Nephron progenitor cell (in vitro differentiated cells): ENCODE results near the gene HERC3.

Source experiments
- DNase-seq: peaks from one replicate; pipeline ENCODE4 v3.0.0; 2021
- H3K27ac Mint-ChIP-seq: 2 replicates; pipeline ENCODE4 v1.8.0; 2021; ENCODE audit warnings: mild to moderate bottlenecking, moderate library complexity, mixed read lengths
- H3K27me3 Mint-ChIP-seq: 2 replicates; pipeline ENCODE4 v1.8.0; 2021; ENCODE audit warnings: mild to moderate bottlenecking, low read depth, mixed read lengths; ENCODE audit not compliant: poor library complexity
- H3K36me3 Mint-ChIP-seq: 2 replicates; pipeline ENCODE4 v1.8.0; 2021; ENCODE audit warnings: low read depth, mixed read lengths
- H3K4me1 Mint-ChIP-seq: 2 replicates; pipeline ENCODE4 v1.8.0; 2021; ENCODE audit warnings: mixed read lengths
- H3K4me3 Mint-ChIP-seq: 2 replicates; pipeline ENCODE4 v1.8.0; 2021; ENCODE audit warnings: mild to moderate bottlenecking, moderate library complexity, mixed read lengths
- H3K9me3 Mint-ChIP-seq: 2 replicates; pipeline ENCODE4 v1.8.0; 2021; ENCODE audit warnings: mild to moderate bottlenecking, moderate library complexity, mixed read lengths
- CTCF ChIP-seq: fragments of 200-600 bp; sonication (generic); IDR thresholded peaks from 2 replicates; pipeline ENCODE4 v1.5.0; 2021; ENCODE audit warnings: antibody characterized with exemption

The HERC3 gene

GRCh38 chr4:88738180-88738579 lies 145.9 kb downstream of the HERC3 start:
- Mint-ChIP-seq H3K27ac (peak overlapping the region; percentile 81), H3K4me3 (no peak overlapping the region), H3K27me3 (no peaks in the 10 kb centered on the region), H3K36me3 (peaks cover 52% of the 10 kb centered on the region), H3K4me1 (peaks cover 45% of the 10 kb centered on the region), H3K9me3 (no peaks in the 10 kb centered on the region)
- DNase-seq = no peak
- TF ChIP-seq CTCF = no peak

GRCh38 chr4:88742561-88742960 lies 150.3 kb downstream of the HERC3 start:
- DNase-seq = no peak
- Mint-ChIP-seq H3K4me3 (no peak overlapping the region), H3K4me1 (peaks cover 32% of the 10 kb centered on the region), H3K9me3 (no peaks in the 10 kb centered on the region), H3K27ac (no peak overlapping the region), H3K36me3 (peaks cover 80% of the 10 kb centered on the region), H3K27me3 (no peaks in the 10 kb centered on the region)
- TF ChIP-seq CTCF = no peak

GRCh38 chr4:88743696-88744095 lies 151.4 kb downstream of the HERC3 start:
- Mint-ChIP-seq H3K27me3 (no peaks in the 10 kb centered on the region), H3K27ac (no peak overlapping the region), H3K4me3 (no peak overlapping the region), H3K9me3 (no peaks in the 10 kb centered on the region), H3K36me3 (peaks cover 83% of the 10 kb centered on the region), H3K4me1 (peaks cover 20% of the 10 kb centered on the region)
- no peak for TF ChIP-seq CTCF
- DNase-seq = no peak

GRCh38 chr4:88744609-88745008 lies 152.3 kb downstream of the HERC3 start:
- Mint-ChIP-seq H3K27me3 (no peaks in the 10 kb centered on the region), H3K9me3 (no peaks in the 10 kb centered on the region), H3K4me1 (peaks cover 17% of the 10 kb centered on the region), H3K4me3 (no peak overlapping the region), H3K27ac (no peak overlapping the region), H3K36me3 (peaks cover 87% of the 10 kb centered on the region)
- DNase-seq = no peak
- TF ChIP-seq CTCF = no peak

DNA sequence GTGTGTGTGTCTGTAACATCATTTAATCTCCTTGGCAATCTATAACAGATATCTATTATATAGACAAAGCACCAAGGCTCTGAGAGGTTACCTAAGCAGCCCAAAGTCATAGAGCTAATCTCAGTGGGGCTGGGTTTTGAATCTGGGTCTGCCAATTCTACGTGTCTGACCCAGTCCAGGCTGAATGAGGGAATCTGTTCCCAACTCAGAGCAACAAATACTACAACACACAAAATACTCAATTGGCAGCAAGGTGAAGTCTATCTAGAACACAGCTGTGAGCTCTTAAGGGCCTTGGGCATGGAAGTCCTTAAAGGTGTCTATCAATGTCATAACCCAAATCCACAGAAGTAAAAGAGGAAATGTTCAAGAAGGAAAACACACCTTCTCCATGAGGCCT lies 152.9 kb downstream of the HERC3 start:
- H3K36me3 Mint-ChIP-seq = peaks cover 87% of the 10 kb centered on the region
- no peak for TF ChIP-seq CTCF
- H3K4me1 Mint-ChIP-seq = peaks cover 11% of the 10 kb centered on the region

DNA sequence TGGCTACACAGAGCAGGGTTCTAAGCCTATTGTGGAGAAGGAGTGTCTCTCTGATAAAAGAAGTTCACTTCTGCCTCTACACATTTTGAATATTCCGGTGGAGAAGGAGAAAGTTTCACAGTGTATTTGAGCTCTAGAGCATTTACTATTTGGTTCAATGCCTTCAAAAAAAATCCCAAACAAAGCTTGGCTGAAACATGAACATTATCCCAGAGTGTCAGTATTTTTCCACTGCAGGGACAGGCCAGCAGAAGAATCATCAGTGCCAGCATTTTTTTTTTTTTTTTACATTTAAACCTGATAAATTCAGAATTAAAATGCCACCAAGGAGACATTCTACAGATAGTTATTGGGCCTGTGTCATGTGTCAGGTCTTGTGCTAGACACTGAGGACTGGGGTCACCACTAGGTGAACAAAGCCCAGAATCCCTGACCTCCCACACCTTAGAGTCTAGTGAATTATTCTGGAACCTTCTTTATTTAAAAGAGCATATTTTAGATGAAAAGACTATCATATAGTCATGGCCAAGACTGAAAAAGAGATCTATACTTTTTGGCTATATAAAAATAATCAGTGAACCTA lies 153.4 kb downstream of the HERC3 start:
- H3K4me1 Mint-ChIP-seq = peaks cover 9% of the 10 kb centered on the region
- no peak overlapping the region for H3K4me3 Mint-ChIP-seq
- peak overlapping the region; percentile 70 for H3K27ac Mint-ChIP-seq
- no peak for TF ChIP-seq CTCF
- H3K36me3 Mint-ChIP-seq = peaks cover 87% of the 10 kb centered on the region
- no peaks in the 10 kb centered on the region for H3K27me3 Mint-ChIP-seq
- H3K9me3 Mint-ChIP-seq = no peaks in the 10 kb centered on the region
- no peak for DNase-seq

More for the DNA sequence above, 152.9 kb downstream of the HERC3 start:
- Mint-ChIP-seq H3K27me3 (no peaks in the 10 kb centered on the region), H3K9me3 (no peaks in the 10 kb centered on the region), H3K27ac (no peak overlapping the region), H3K4me3 (no peak overlapping the region)
- DNase-seq = no peak
